ENCODE data around the gene PRDM10. TPM values are rescaled to one million over a fixed set of nuclear protein-coding genes. Genes with fewer than 3 reads are reported as not detected.

Gene PRDM10
- total RNA-seq, 4 donors from 2014 or later, result 7.8 to 18.6 (median 9.7) TPM

- no peaks in the 10 kb centered on the region for H3K36me3 ChIP-seq
- H3K27ac ChIP-seq, result peak overlapping the region; percentile 9 to 60 (median 20)
- WGBS, 2 donors, result 34 to 41% methylated on average over 17 of the region's 17 CpGs
- TF ChIP-seq CTCF (IDR thresholded peaks at IDR 0.05) (no peak), POLR2A (IDR thresholded peaks at IDR 0.05) (no peak)
- no peaks in the 10 kb centered on the region for H3K27me3 ChIP-seq
- intact Hi-C loops (cut with DNase I), result no loop called here
- H3K4me3 ChIP-seq (replicated peaks in 1 of 3), result no peak overlapping the region
- DNase-seq, result peak; percentile 56 to 74
- no peaks in the 10 kb centered on the region for H3K9me3 ChIP-seq
- H3K4me1 ChIP-seq, result peaks cover 27 to 31% of the 10 kb centered on the region in 2 donors
Measured at GRCh38 chr11:129950101-129951091, 52.2 kb downstream of the PRDM10 start.

- peaks cover 27 to 31% of the 10 kb centered on the region in 2 donors for H3K4me1 ChIP-seq
- peak overlapping the region in 1 of 3 donors; percentile 9 for H3K27ac ChIP-seq
- 88 to 100% methylated on average over 1 of the region's 1 CpG for WGBS, 2 donors
- no peak for DNase-seq
- intact Hi-C loops (cut with DNase I), result no loop called here
- H3K27me3 ChIP-seq, result no peaks in the 10 kb centered on the region
- TF ChIP-seq POLR2A (IDR thresholded peaks at IDR 0.05) (no peak), CTCF (IDR thresholded peaks at IDR 0.05) (no peak)
- H3K9me3 ChIP-seq, result no peaks in the 10 kb centered on the region
- H3K36me3 ChIP-seq, result no peaks in the 10 kb centered on the region
- no peak overlapping the region for H3K4me3 ChIP-seq (replicated peaks in 1 of 3)
Measured at GRCh38 chr11:129948926-129949466, 53.6 kb downstream of the PRDM10 start.

GRCh38 chr11:129947474-129947873 lies 55.2 kb downstream of the PRDM10 start:
- no peaks in the 10 kb centered on the region for H3K9me3 ChIP-seq
- no peaks in the 10 kb centered on the region for H3K27me3 ChIP-seq
- peaks cover 27 to 31% of the 10 kb centered on the region in 2 donors for H3K4me1 ChIP-seq
- intact Hi-C loops (cut with DNase I), result no loop called here
- no peak for TF ChIP-seq POLR2A (IDR thresholded peaks at IDR 0.05)
- TF ChIP-seq CTCF (IDR thresholded peaks at IDR 0.05), result peak in 4 of 6 experiments; percentile 33 to 38 (median 35)
- WGBS, 2 donors, result 35 to 39% methylated on average over 5 of the region's 5 CpGs
- H3K4me3 ChIP-seq (replicated peaks in 1 of 3), result no peak overlapping the region
- H3K27ac ChIP-seq, result peak overlapping the region; percentile 50 to 71 (median 60)
- H3K36me3 ChIP-seq, result no peaks in the 10 kb centered on the region
- peak; percentile 77 to 78 for DNase-seq

GRCh38 chr11:129946965-129947364 lies 55.7 kb downstream of the PRDM10 start:
- H3K36me3 ChIP-seq, result no peaks in the 10 kb centered on the region
- DNase-seq, result peak; percentile 27 to 44
- H3K4me3 ChIP-seq (replicated peaks in 1 of 3), result no peak overlapping the region
- intact Hi-C loops (cut with DNase I), result no loop called here
- TF ChIP-seq CTCF (IDR thresholded peaks at IDR 0.05) (no peak), POLR2A (IDR thresholded peaks at IDR 0.05) (no peak)
- H3K27me3 ChIP-seq, result no peaks in the 10 kb centered on the region
- H3K9me3 ChIP-seq, result no peaks in the 10 kb centered on the region
- H3K27ac ChIP-seq, result peak overlapping the region; percentile 50 to 71 (median 60)
- H3K4me1 ChIP-seq, result peaks cover 27 to 31% of the 10 kb centered on the region in 2 donors
- 62 to 79% methylated on average over 15 of the region's 15 CpGs for WGBS, 2 donors

GRCh38 chr11:129946256-129946655 lies 56.4 kb downstream of the PRDM10 start:
- WGBS, 2 donors, result 57 to 62% methylated on average over 4 of the region's 4 CpGs
- Histone ChIP-seq H3K27me3 (no peaks in the 10 kb centered on the region), H3K27ac (peak overlapping the region; percentile 25 to 71 (median 50)), H3K36me3 (no peaks in the 10 kb centered on the region), H3K9me3 (no peaks in the 10 kb centered on the region), H3K4me3 (replicated peaks in 1 of 3) (no peak overlapping the region), H3K4me1 (peaks cover 27 to 31% of the 10 kb centered on the region in 2 donors)
- no peak for DNase-seq
- TF ChIP-seq POLR2A (IDR thresholded peaks at IDR 0.05), result no peak
- no peak for TF ChIP-seq CTCF (IDR thresholded peaks at IDR 0.05)
- intact Hi-C loops (cut with DNase I), result no loop called here
